Activated CD4-positive, alpha-beta T cell treated with anti-CD3 and anti-CD28 coated beads for 36 hours (primary cell): ENCODE measurements around the gene MKLN1. TPM values are rescaled to one million over a fixed set of nuclear protein-coding genes. Genes with fewer than 3 reads are reported as not detected.

Source experiments
- ATAC-seq: fragments of 200-7000 bp; cut with Tn5 transposase; one replicate; pipeline ENCODE4 v1.10.0; 2021; ENCODE audit warnings: mild to moderate bottlenecking, moderate library complexity
- CTCF ChIA-PET: fragments of 350-600 bp; sonication (Branson Sonifier 250); formaldehyde crosslinking; loops from one replicate; lab custom pipeline; 2021; ENCODE audit warnings: antibody characterized with exemption; lab: Charles Lee
- POLR2A ChIA-PET: fragments of 350-600 bp; sonication (Branson Sonifier 250); formaldehyde crosslinking; loops from one replicate; lab custom pipeline; 2021; ENCODE audit warnings: antibody characterized with exemption, inconsistent platforms; lab: Charles Lee
- DNase-seq: peaks from one replicate; pipeline ENCODE4 v3.0.0-alpha.2; 2020
- H3K27ac Mint-ChIP-seq: one replicate; pipeline ENCODE4 v1.8.0; 2021; ENCODE audit warnings: mixed read lengths
- H3K27me3 Mint-ChIP-seq: one replicate; pipeline ENCODE4 v1.8.0; 2021; ENCODE audit warnings: mixed read lengths
- H3K36me3 Mint-ChIP-seq: one replicate; pipeline ENCODE4 v1.8.0; 2021; ENCODE audit warnings: low read depth, mixed read lengths
- H3K4me1 Mint-ChIP-seq: one replicate; pipeline ENCODE4 v1.8.0; 2021; ENCODE audit warnings: mixed read lengths
- H3K4me3 Mint-ChIP-seq: one replicate; pipeline ENCODE4 v1.8.0; 2021; ENCODE audit warnings: mild to moderate bottlenecking, moderate library complexity, mixed read lengths
- H3K9me3 Mint-ChIP-seq: one replicate; pipeline ENCODE4 v1.8.0; 2021; ENCODE audit warnings: low read depth, mixed read lengths
- intact Hi-C, 2 experiments: fragments of 100-400 bp; cut with DNase I in 1 of 2; cut with micrococcal nuclease in 1 of 2; formaldehyde crosslinking; loops; one replicate each; pipeline versions ENCODE4 v1.14.2 to v1.15.1; 2022 to 2024; cut with DNase I, micrococcal nuclease
- total RNA-seq, 2 experiments: library from RNA; stranded (reverse); gene quantifications; one replicate each; pipeline ENCODE4 v1.2.3, GENCODE V29; 2021

Gene MKLN1
- total RNA-seq, 2 experiments from 2014 or later: 40.1 to 42.9 TPM

DNA sequence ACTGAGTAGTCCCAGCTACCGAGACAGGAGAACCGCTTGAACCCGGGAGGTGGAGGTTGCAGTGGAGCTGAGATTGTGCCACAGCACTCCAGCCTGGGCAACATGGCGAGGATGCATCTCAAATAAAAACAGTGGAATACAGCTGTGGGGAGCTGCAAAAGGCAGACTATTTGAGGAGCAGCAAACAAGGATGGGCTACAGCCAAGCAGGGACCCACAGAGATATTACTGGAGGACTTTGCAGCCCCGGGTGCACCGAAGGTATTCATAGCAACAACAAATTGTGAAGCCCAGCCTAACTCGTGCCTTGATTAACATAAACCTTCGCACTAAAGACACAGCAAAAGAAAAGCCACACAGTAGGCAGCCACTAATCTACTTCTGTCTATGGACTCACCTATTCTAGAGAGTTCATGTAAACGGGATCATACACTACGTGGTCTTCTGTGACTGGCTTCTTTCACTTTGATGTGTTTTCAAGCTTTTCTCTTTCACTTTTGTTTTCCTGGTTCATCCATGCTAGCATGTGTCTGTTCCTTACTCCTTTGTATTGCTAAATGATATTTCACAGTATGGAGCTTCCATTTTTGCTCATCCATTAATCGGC lies 194.8 kb downstream of the MKLN1 start:
- ChIA-PET POLR2A (interaction anchor here (0.6 to 1.0 kb wide), 2 partner anchors 21 to 137 kb away, joined by 3 read pairs; no protein-coding TSS in a partner anchor), CTCF (interaction anchor here (0.6 to 2.0 kb wide), 6 partner anchors 10 to 323 kb away, joined by 3 to 8 read pairs (median 3); no protein-coding TSS in a partner anchor)
- Mint-ChIP-seq H3K9me3 (no peaks in the 10 kb centered on the region), H3K27ac (peak overlapping the region; percentile 47), H3K4me3 (no peak overlapping the region), H3K27me3 (peaks cover 1% of the 10 kb centered on the region), H3K4me1 (peaks cover 12% of the 10 kb centered on the region), H3K36me3 (no peaks in the 10 kb centered on the region)
- intact Hi-C loops: no loop called here
- DNase-seq: no peak
- ATAC-seq: peak; percentile 94

DNA sequence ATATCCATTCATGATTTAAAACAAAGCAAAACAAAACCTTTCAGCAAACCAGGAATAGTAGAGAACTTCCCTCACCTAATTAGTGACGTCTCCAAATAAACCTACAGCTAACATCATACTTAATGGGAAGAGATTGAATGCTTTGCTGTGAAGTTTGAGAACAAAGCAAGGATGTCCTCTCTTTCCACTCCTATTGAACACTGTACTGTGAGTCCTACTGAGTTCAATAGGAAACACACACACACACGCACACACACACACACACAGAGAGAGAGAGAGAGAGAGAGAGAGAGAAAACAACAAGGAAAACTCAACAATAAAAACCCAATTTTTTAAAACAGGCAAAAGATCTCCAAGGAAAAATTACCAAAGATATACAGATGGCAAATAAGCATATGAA lies 196.4 kb downstream of the MKLN1 start:
- intact Hi-C loops: no loop called here
- ChIA-PET POLR2A (no interaction called here), CTCF (interaction anchor here (0.9 to 1.0 kb wide), 2 partner anchors 13 to 23 kb away, joined by 3 to 4 read pairs; no protein-coding TSS in a partner anchor)
- Mint-ChIP-seq H3K36me3 (no peaks in the 10 kb centered on the region), H3K9me3 (no peaks in the 10 kb centered on the region), H3K27me3 (peaks cover 5% of the 10 kb centered on the region), H3K4me3 (no peak overlapping the region), H3K27ac (no peak overlapping the region), H3K4me1 (peaks cover 13% of the 10 kb centered on the region)
- DNase-seq: no peak
- ATAC-seq: no peak

DNA sequence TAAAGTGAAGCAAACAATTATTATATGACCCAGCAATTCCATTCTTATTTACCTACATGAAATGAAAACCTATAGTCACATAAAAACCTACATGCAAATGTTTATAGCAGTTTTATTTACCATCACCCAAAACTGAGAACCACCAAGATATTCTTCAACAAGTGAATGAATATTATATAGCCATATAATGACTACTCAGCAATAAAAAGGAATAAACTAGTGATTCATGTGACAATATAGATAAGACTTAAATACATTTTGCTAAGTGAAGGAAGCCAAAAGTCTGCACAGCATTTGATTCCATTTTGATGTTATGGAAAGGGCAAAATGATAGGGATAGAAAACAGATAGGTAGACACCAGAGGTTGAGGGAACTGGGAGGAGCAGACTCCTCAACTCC lies 197.0 kb downstream of the MKLN1 start:
- Mint-ChIP-seq H3K4me3 (no peak overlapping the region), H3K4me1 (peaks cover 13% of the 10 kb centered on the region), H3K27ac (no peak overlapping the region), H3K9me3 (no peaks in the 10 kb centered on the region), H3K27me3 (peaks cover 5% of the 10 kb centered on the region), H3K36me3 (no peaks in the 10 kb centered on the region)
- CTCF ChIA-PET: interaction anchor here (1.0 kb wide), 1 partner anchor 23 kb away, joined by 4 read pairs; no protein-coding TSS in a partner anchor
- POLR2A ChIA-PET: no interaction called here
- DNase-seq (no peak), ATAC-seq (no peak)
- intact Hi-C loops: no loop called here

DNA sequence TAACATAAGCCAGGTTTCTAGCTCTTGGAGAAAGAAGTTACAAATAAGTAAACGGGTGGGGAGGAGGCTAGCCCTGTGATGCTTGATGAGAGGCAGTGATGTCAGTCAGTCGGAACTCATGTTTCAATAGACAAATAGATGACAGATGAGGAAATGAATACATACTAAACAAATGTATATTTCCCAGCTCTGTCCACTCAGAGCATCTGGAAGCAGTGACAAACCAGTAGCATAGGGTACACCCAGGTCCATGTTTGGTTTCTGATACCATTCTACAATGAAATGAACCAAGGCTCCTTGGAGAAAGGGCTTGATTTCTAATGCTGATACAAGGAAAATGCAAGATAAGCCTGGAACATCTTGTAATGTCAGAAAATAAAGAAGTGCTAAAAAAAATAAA lies 198.1 kb downstream of the MKLN1 start:
- H3K9me3 Mint-ChIP-seq: no peaks in the 10 kb centered on the region
- no peak overlapping the region for H3K27ac Mint-ChIP-seq
- ChIA-PET CTCF (no interaction called here), POLR2A (interaction anchor here (0.7 kb wide), 1 partner anchor 508 kb away, joined by 3 read pairs; no protein-coding TSS in a partner anchor)
- H3K4me3 Mint-ChIP-seq: no peak overlapping the region
- H3K36me3 Mint-ChIP-seq: no peaks in the 10 kb centered on the region
- peaks cover 5% of the 10 kb centered on the region for H3K27me3 Mint-ChIP-seq
- intact Hi-C loops: no loop called here
- DNase-seq: no peak
- no peak for ATAC-seq
- peaks cover 13% of the 10 kb centered on the region for H3K4me1 Mint-ChIP-seq

DNA sequence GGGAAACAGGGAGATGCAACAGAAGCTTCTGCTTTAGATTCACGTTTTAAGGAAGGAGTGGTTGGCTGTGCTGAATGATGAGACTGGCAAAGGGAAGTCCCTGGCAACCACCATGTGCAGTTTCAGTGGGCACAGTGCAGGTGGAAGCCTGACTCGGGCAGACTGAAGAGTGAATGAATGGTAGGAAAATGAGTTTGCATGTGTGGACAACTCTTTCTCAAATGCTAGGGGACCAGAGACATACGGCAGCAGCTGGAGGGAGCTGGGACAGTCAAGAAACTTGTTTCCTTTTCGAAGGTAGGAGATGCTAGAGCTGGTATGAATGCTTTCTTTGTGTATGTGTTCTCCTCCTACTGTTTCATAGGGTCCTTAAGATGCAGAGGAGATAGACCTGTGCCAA lies 199.8 kb downstream of the MKLN1 start:
- Mint-ChIP-seq H3K9me3 (no peaks in the 10 kb centered on the region), H3K27ac (no peak overlapping the region), H3K4me1 (peaks cover 9% of the 10 kb centered on the region), H3K4me3 (no peak overlapping the region), H3K36me3 (no peaks in the 10 kb centered on the region), H3K27me3 (peaks cover 5% of the 10 kb centered on the region)
- ATAC-seq (peak; percentile 39), DNase-seq (no peak)
- intact Hi-C loops: no loop called here
- CTCF ChIA-PET: interaction anchor here (0.8 kb wide), 1 partner anchor 14 kb away, joined by 3 read pairs; no protein-coding TSS in a partner anchor
- POLR2A ChIA-PET: interaction anchor here (0.6 kb wide), 1 partner anchor 417 kb away, joined by 3 read pairs; no protein-coding TSS in a partner anchor

DNA sequence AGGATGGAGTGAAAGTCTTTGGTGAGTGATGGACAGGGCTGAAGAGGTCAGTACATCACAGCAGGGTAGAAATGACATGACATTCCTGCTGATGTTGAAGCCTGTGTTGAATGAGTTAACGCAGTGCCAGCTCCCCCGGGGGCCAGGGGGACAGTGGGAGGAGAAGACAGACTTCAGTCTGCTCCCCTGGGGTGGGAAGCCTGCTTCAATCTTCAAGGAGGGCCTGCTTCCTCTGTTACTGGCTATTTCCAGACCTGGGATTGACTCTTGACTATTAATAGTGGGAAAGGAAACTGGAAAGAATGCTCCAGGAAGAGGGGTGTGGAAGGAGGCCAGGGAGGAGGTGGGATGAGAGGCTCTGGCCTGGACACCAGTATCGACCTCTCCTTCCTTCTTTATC lies 201.5 kb downstream of the MKLN1 start:
- ATAC-seq (no peak), DNase-seq (no peak)
- H3K9me3 Mint-ChIP-seq: no peaks in the 10 kb centered on the region
- peaks cover 5% of the 10 kb centered on the region for H3K27me3 Mint-ChIP-seq
- intact Hi-C loops: no loop called here
- H3K4me1 Mint-ChIP-seq: peaks cover 2% of the 10 kb centered on the region
- H3K36me3 Mint-ChIP-seq: no peaks in the 10 kb centered on the region
- ChIA-PET CTCF (no interaction called here), POLR2A (no interaction called here)
- no peak overlapping the region for H3K4me3 Mint-ChIP-seq
- no peak overlapping the region for H3K27ac Mint-ChIP-seq

DNA sequence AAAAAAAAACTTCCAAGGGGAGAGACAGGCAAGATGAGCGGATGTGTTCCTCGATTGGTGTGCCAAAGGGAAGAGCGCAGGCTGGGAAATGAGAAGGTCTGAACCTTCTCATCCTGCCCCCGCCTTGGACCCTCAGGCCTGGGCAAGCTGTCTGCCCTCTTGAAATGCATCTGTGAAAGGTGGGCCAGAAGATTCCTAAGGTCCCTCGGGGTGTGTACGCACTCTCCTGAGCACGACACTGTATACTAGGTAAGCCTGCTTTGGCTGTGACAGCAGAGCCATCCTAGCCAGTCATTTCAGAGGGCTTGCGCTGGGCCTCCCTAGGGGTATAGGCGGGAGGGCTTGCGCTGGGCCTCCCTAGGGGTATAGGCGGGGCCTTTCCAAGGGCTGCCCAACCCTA lies 201.9 kb downstream of the MKLN1 start:
- H3K4me3 Mint-ChIP-seq: no peak overlapping the region
- CTCF ChIA-PET: no interaction called here

DNA sequence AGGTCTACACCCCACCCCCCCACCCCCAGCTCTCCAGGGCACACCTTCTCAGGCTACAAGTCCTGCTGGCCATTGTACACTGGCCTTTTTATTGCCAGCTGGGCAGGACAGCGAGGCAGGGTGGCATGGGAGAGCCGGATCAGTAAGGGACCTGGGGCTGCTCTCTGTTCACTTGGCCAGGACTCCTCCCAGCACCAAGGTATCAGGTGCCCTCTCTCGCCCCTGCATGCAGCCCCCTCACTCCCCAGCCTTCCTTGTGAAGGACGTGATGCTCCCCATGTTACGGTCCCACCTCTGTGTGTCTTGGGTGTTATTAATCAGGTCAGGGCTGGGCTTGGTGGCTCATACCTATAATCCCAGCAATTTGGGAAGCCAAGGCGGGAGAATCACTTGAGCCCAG lies 202.5 kb downstream of the MKLN1 start:
- ATAC-seq: no peak
- ChIA-PET POLR2A (no interaction called here), CTCF (no interaction called here)
- H3K27me3 Mint-ChIP-seq: peaks cover 5% of the 10 kb centered on the region
- no peaks in the 10 kb centered on the region for H3K36me3 Mint-ChIP-seq
- H3K9me3 Mint-ChIP-seq: no peaks in the 10 kb centered on the region
- peaks cover 2% of the 10 kb centered on the region for H3K4me1 Mint-ChIP-seq
- no peak for DNase-seq
- intact Hi-C loops: no loop called here
- H3K27ac Mint-ChIP-seq: no peak overlapping the region
- H3K4me3 Mint-ChIP-seq: no peak overlapping the region

More for the DNA sequence above, 201.9 kb downstream of the MKLN1 start:
- DNase-seq (no peak), ATAC-seq (no peak)
- Mint-ChIP-seq H3K27ac (no peak overlapping the region), H3K9me3 (no peaks in the 10 kb centered on the region), H3K36me3 (no peaks in the 10 kb centered on the region), H3K27me3 (peaks cover 5% of the 10 kb centered on the region), H3K4me1 (peaks cover 2% of the 10 kb centered on the region)
- POLR2A ChIA-PET: no interaction called here
- intact Hi-C loops: no loop called here

DNA sequence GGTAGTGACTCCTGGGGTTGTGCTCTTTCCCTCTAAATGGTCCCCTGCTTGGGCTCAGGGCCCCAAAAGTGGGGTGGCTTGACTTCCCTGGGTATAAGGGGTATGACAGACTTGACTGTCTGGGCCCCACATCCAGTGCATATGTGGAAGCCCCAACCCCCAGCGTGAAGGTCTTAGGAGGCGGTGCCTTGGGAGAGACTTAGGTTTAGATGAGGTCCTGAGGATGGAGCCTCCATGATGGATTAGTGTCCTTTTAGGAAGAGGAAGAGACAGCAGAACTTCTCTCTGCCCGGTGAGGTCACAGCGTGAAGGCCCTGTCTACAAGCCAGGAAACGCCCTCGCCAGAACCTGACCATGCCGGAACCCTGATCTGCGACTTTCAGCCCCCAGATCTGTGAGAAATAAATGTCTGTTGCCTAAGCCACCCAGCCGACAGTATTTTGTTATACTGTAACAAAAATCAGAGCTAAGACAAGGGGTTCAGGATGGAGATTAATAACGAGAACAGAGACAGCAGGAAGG lies 205.0 kb downstream of the MKLN1 start:
- DNase-seq (no peak), ATAC-seq (no peak)
- no peak overlapping the region for H3K4me3 Mint-ChIP-seq
- intact Hi-C loops: no loop called here
- POLR2A ChIA-PET: no interaction called here
- H3K4me1 Mint-ChIP-seq: no peaks in the 10 kb centered on the region
- H3K9me3 Mint-ChIP-seq: no peaks in the 10 kb centered on the region
- CTCF ChIA-PET: no interaction called here
- no peak overlapping the region for H3K27ac Mint-ChIP-seq
- peaks cover 4% of the 10 kb centered on the region for H3K27me3 Mint-ChIP-seq
- no peaks in the 10 kb centered on the region for H3K36me3 Mint-ChIP-seq

DNA sequence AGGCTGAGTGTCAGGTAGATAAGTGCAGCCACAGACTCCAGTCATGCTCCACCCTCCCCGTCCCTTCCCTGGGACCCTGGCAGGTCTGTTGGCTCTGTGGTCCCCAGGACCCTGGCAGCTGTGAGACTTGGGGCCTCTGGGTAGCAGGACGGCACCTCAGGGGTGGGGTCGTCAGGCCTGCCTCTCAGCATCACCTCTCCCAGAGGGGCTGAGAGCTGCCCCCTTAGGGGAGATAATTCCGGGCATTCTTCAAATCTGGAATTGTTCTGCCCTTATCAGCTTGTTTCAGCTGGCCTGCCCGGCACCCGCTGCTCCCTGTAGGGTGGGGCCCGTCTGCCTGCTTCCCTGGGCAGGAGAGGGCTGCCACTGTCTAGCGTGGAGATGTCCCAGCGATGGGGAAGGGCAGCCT lies 205.5 kb downstream of the MKLN1 start:
- POLR2A ChIA-PET: interaction anchor here (0.6 kb wide), 1 partner anchor 40 kb away, joined by 9 read pairs; no protein-coding TSS in a partner anchor
- H3K27me3 Mint-ChIP-seq: peaks cover 4% of the 10 kb centered on the region
- ATAC-seq: no peak
- H3K27ac Mint-ChIP-seq: no peak overlapping the region
- H3K9me3 Mint-ChIP-seq: no peaks in the 10 kb centered on the region
- no peaks in the 10 kb centered on the region for H3K36me3 Mint-ChIP-seq
- CTCF ChIA-PET: no interaction called here
- intact Hi-C loops: no loop called here
- no peak for DNase-seq
- no peak overlapping the region for H3K4me3 Mint-ChIP-seq
- no peaks in the 10 kb centered on the region for H3K4me1 Mint-ChIP-seq

DNA sequence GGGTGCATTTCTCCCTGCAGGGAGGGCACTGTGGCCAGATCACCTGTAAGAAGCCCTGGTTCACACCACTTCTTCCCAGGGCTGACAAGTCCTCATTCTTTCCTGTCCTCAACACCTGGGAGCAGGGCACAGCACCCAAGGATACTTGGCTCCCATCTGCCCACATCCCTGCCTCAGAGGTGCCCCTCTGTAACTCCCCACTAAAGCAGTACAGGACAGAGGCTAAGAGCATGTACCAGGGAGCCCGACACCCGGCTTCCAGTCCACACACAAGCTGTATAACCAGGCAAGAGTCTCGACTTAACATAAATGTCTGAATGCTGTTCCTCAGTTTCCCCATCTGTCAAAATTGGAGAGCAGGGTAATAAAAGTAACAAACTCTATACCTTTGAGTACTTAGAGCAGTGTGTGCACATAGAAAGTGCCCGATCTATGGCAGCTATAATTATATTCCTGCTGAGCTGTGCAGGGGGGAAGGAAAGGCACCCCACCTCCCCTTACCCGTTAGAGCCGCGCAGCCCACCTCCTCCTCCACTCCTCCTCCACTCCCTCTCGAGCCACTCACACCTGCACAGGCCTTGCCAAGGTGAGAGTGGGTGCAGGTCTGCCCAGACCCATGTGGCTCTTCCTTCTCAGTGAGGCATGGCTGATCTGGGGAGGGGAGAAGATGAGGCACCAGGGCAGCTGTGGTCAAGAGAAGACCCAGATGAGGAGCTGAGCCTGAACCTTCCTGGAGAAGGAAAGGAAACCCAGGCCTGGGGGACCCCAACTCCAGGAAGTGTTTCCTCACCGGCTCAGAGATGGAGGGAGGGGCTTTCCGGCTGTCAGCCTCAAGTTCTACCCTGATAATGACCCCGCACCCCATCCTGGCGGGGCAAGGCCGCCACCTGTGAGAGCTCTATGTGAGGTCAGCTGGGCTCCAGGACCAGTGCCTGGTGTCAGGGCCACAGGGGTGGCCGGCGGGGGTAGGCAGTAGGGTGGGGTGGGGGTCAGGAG lies 206.2 kb downstream of the MKLN1 start:
- ATAC-seq (no peak), DNase-seq (no peak)
- no peaks in the 10 kb centered on the region for H3K9me3 Mint-ChIP-seq
- no peak overlapping the region for H3K27ac Mint-ChIP-seq
- intact Hi-C loops: no loop called here
- no peak overlapping the region for H3K4me3 Mint-ChIP-seq
- peaks cover under 1% of the 10 kb centered on the region for H3K27me3 Mint-ChIP-seq
- ChIA-PET POLR2A (interaction anchor here (0.6 kb wide), 1 partner anchor 39 kb away, joined by 9 read pairs; no protein-coding TSS in a partner anchor), CTCF (no interaction called here)
- H3K36me3 Mint-ChIP-seq: no peaks in the 10 kb centered on the region
- no peaks in the 10 kb centered on the region for H3K4me1 Mint-ChIP-seq
